ENCODE measurements around the gene PER1. TPM values are rescaled to one million over a fixed set of nuclear protein-coding genes. Genes with fewer than 3 reads are reported as not detected.

Gene PER1
- total and polyA plus RNA-seq, 9 of the 15 experiments (the other 6 are each of a cell fraction or from before 2014, with no cell fraction given): 0.13 to 26.0 (median 3.4) TPM

DNA sequence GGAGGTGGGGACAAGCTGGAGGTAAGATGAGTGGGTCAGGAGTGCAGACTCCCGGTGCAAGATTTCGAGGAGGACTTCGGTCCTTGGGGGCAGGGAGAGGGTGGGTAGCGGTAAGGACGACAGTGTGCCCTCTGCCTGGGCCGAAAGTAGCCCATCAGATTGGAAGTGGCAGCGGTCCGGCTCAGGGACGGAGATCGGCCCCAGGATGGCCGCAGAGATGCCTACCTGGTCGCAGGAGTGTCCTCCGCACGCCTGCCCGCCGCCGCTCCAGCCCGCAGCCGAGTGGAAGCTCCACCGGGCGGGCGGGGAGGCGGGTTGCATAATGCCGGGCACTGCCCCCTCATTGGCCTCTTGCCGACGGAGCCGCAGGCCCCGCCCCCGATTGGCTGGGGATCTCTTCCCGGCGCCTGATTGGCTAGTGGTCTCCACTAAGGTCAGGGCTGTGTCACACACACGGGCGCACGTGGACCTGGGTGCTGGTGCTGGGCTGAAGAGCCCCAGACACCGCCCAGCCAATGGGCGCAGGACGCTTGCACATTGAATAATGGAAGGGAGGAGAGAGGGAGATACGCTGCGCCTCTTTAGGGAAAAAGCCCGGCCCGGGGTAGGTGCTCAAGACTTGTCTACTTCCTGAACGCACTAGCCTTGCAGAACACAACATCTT lies at the start of gene PER1 (continued):
- TF ChIP-seq PHF8 (IDR thresholded peaks at IDR 0.05; ENCODE audit: borderline replicate concordance, low read length) (peak; percentile 11; the same call in 1 of the 2 replicates), KAT2B (IDR thresholded peaks at IDR 0.05; ENCODE audit: low read depth, low read length) (no peak), GABPB1 (CRISPR knock-in tag; IDR thresholded peaks at IDR 0.05) (0 out of 2 replicates have a peak, but pooled peaks have one; percentile 39), SNIP1 (IDR thresholded peaks at IDR 0.05; ENCODE audit: low read depth) (no peak), SMARCC2 (IDR thresholded peaks at IDR 0.05; ENCODE audit: low read depth) (no peak), ZNF75A (CRISPR knock-in tag; IDR thresholded peaks at IDR 0.05) (no peak), LCOR (CRISPR knock-in tag; IDR thresholded peaks at IDR 0.05) (no peak; the same call in 1 of the 2 replicates), CHD4 (IDR thresholded peaks at IDR 0.05; ENCODE audit: insufficient read depth, insufficient replicate concordance, low read depth, low read length, poor library complexity, severe bottlenecking) (no peak), TSC22D4 (tag; IDR thresholded peaks at IDR 0.05) (no peak), SAFB2 (IDR thresholded peaks at IDR 0.05; ENCODE audit: borderline replicate concordance, low read depth, low read length, severe bottlenecking) (no peak), HCFC1 (IDR thresholded peaks at IDR 0.05; ENCODE audit: low read depth, low read length) (no peak), PCBP1 (IDR thresholded peaks at IDR 0.05; ENCODE audit: low read depth, low read length, poor library complexity, severe bottlenecking) (no peak), SMAD1 (IDR thresholded peaks at IDR 0.05; ENCODE audit: low read depth, low read length, partially characterized antibody) (peak; percentile 38), HDAC3 (IDR thresholded peaks at IDR 0.05; ENCODE audit: borderline replicate concordance, partially characterized antibody) (no peak), POLR2G (IDR thresholded peaks at IDR 0.05; ENCODE audit: low read depth, low read length) (peak; percentile 85), SNRNP70 (optimal IDR thresholded peaks at IDR 0.05; ENCODE audit: low read depth, low read length) (no peak), ZNF239 (CRISPR knock-in tag; IDR thresholded peaks at IDR 0.05) (no peak), PRPF4 (IDR thresholded peaks at IDR 0.05; ENCODE audit: insufficient read depth, low read depth, low read length, poor library complexity, severe bottlenecking) (no peak)
- TF ChIP-seq, protein P1, sequence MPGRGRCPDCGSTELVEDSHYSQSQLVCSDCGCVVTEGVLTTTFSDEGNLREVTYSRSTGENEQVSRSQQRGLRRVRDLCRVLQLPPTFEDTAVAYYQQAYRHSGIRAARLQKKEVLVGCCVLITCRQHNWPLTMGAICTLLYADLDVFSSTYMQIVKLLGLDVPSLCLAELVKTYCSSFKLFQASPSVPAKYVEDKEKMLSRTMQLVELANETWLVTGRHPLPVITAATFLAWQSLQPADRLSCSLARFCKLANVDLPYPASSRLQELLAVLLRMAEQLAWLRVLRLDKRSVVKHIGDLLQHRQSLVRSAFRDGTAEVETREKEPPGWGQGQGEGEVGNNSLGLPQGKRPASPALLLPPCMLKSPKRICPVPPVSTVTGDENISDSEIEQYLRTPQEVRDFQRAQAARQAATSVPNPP (IDR thresholded peaks at IDR 0.05; ENCODE audit: borderline replicate concordance, insufficient read depth, insufficient read length): no peak
- TF ChIP-seq, protein P2, sequence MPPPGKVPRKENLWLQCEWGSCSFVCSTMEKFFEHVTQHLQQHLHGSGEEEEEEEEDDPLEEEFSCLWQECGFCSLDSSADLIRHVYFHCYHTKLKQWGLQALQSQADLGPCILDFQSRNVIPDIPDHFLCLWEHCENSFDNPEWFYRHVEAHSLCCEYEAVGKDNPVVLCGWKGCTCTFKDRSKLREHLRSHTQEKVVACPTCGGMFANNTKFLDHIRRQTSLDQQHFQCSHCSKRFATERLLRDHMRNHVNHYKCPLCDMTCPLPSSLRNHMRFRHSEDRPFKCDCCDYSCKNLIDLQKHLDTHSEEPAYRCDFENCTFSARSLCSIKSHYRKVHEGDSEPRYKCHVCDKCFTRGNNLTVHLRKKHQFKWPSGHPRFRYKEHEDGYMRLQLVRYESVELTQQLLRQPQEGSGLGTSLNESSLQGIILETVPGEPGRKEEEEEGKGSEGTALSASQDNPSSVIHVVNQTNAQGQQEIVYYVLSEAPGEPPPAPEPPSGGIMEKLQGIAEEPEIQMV (tag; conservative IDR thresholded peaks at IDR 0.05; ENCODE audit: low read depth): no peak
- TF ChIP-seq, protein P3, sequence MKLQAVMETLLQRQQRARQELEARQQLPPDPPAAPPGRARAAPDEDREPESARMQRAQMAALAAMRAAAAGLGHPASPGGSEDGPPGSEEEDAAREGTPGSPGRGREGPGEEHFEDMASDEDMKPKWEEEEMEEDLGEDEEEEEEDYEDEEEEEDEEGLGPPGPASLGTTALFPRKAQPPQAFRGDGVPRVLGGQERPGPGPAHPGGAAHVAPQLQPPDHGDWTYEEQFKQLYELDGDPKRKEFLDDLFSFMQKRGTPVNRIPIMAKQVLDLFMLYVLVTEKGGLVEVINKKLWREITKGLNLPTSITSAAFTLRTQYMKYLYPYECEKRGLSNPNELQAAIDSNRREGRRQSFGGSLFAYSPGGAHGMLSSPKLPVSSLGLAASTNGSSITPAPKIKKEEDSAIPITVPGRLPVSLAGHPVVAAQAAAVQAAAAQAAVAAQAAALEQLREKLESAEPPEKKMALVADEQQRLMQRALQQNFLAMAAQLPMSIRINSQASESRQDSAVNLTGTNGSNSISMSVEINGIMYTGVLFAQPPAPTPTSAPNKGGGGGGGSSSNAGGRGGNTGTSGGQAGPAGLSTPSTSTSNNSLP (IDR thresholded peaks at IDR 0.05; ENCODE audit: borderline replicate concordance, low read depth, low read length): no peak
- TF ChIP-seq, protein P4, sequence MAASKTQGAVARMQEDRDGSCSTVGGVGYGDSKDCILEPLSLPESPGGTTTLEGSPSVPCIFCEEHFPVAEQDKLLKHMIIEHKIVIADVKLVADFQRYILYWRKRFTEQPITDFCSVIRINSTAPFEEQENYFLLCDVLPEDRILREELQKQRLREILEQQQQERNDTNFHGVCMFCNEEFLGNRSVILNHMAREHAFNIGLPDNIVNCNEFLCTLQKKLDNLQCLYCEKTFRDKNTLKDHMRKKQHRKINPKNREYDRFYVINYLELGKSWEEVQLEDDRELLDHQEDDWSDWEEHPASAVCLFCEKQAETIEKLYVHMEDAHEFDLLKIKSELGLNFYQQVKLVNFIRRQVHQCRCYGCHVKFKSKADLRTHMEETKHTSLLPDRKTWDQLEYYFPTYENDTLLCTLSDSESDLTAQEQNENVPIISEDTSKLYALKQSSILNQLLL (CRISPR knock-in tag; IDR thresholded peaks at IDR 0.05; ENCODE audit: borderline replicate concordance): no peak

Measured in K562 (cell line).